Activated CD4-positive, alpha-beta T cell treated with anti-CD3 and anti-CD28 coated beads for 36 hours (primary cell): ENCODE data around the gene CMIP. TPM values are rescaled to one million over a fixed set of nuclear protein-coding genes. Genes with fewer than 3 reads are reported as not detected.

Experiments
- ATAC-seq: fragments of 200-7000 bp; cut with Tn5 transposase; one replicate; pipeline ENCODE4 v1.10.0; 2021; ENCODE audit warnings: mild to moderate bottlenecking, moderate library complexity
- CTCF ChIA-PET: fragments of 350-600 bp; sonication (Branson Sonifier 250); formaldehyde crosslinking; loops from one replicate; lab custom pipeline; 2021; ENCODE audit warnings: antibody characterized with exemption; lab: Charles Lee
- POLR2A ChIA-PET: fragments of 350-600 bp; sonication (Branson Sonifier 250); formaldehyde crosslinking; loops from one replicate; lab custom pipeline; 2021; ENCODE audit warnings: antibody characterized with exemption, inconsistent platforms; lab: Charles Lee
- DNase-seq: peaks from one replicate; pipeline ENCODE4 v3.0.0-alpha.2; 2020
- H3K27ac Mint-ChIP-seq: one replicate; pipeline ENCODE4 v1.8.0; 2021; ENCODE audit warnings: mixed read lengths
- H3K27me3 Mint-ChIP-seq: one replicate; pipeline ENCODE4 v1.8.0; 2021; ENCODE audit warnings: mixed read lengths
- H3K36me3 Mint-ChIP-seq: one replicate; pipeline ENCODE4 v1.8.0; 2021; ENCODE audit warnings: low read depth, mixed read lengths
- H3K4me1 Mint-ChIP-seq: one replicate; pipeline ENCODE4 v1.8.0; 2021; ENCODE audit warnings: mixed read lengths
- H3K4me3 Mint-ChIP-seq: one replicate; pipeline ENCODE4 v1.8.0; 2021; ENCODE audit warnings: mild to moderate bottlenecking, moderate library complexity, mixed read lengths
- H3K9me3 Mint-ChIP-seq: one replicate; pipeline ENCODE4 v1.8.0; 2021; ENCODE audit warnings: low read depth, mixed read lengths
- intact Hi-C, 2 experiments: fragments of 100-400 bp; cut with DNase I in 1 of 2; cut with micrococcal nuclease in 1 of 2; formaldehyde crosslinking; loops; one replicate each; pipeline versions ENCODE4 v1.14.2 to v1.15.1; 2022 to 2024; cut with DNase I, micrococcal nuclease
- total RNA-seq, 2 experiments: library from RNA; stranded (reverse); gene quantifications; one replicate each; pipeline ENCODE4 v1.2.3, GENCODE V29; 2021

CMIP gene
- total RNA-seq, 2 experiments from 2014 or later: 39.1 to 40.3 TPM

GRCh38 chr16:81578636-81579413 is 134.2 kb downstream of the CMIP start:
- ChIA-PET CTCF (no interaction called here), POLR2A (no interaction called here)
- no peaks in the 10 kb centered on the region for H3K36me3 Mint-ChIP-seq
- no peak overlapping the region for H3K27ac Mint-ChIP-seq
- ATAC-seq (no peak), DNase-seq (no peak)
- H3K4me1 Mint-ChIP-seq: no peaks in the 10 kb centered on the region
- intact Hi-C loops: no loop called here
- H3K9me3 Mint-ChIP-seq: no peaks in the 10 kb centered on the region
- H3K27me3 Mint-ChIP-seq: no peaks in the 10 kb centered on the region
- H3K4me3 Mint-ChIP-seq: no peak overlapping the region

- DNase-seq (no peak), ATAC-seq (no peak)
- ChIA-PET POLR2A (no interaction called here), CTCF (no interaction called here)
- H3K4me3 Mint-ChIP-seq: no peak overlapping the region
- intact Hi-C loops: no loop called here
- H3K27ac Mint-ChIP-seq: no peak overlapping the region
- H3K36me3 Mint-ChIP-seq: no peaks in the 10 kb centered on the region
- H3K9me3 Mint-ChIP-seq: no peaks in the 10 kb centered on the region
- H3K4me1 Mint-ChIP-seq: peaks cover 2% of the 10 kb centered on the region
- no peaks in the 10 kb centered on the region for H3K27me3 Mint-ChIP-seq
These were observed 136.5 kb downstream of the CMIP start for GRCh38 chr16:81581107-81581506.

GRCh38 chr16:81582655-81583441 is 138.2 kb downstream of the CMIP start:
- Mint-ChIP-seq H3K36me3 (no peaks in the 10 kb centered on the region), H3K4me3 (no peak overlapping the region), H3K9me3 (no peaks in the 10 kb centered on the region), H3K27me3 (no peaks in the 10 kb centered on the region), H3K27ac (no peak overlapping the region), H3K4me1 (peaks cover 2% of the 10 kb centered on the region)
- DNase-seq: no peak
- ChIA-PET CTCF (interaction anchor here (0.6 kb wide), 1 partner anchor 9 kb away, joined by 3 read pairs; no protein-coding TSS in a partner anchor), POLR2A (no interaction called here)
- intact Hi-C loops: no loop called here
- ATAC-seq: no peak

- CTCF ChIA-PET: no interaction called here
- no peak for ATAC-seq
- no peak overlapping the region for H3K4me3 Mint-ChIP-seq
- no peaks in the 10 kb centered on the region for H3K27me3 Mint-ChIP-seq
- POLR2A ChIA-PET: no interaction called here
- no peak for DNase-seq
- peaks cover 2% of the 10 kb centered on the region for H3K36me3 Mint-ChIP-seq
- H3K4me1 Mint-ChIP-seq: peaks cover 4% of the 10 kb centered on the region
- no peak overlapping the region for H3K27ac Mint-ChIP-seq
- intact Hi-C loops: no loop called here
- H3K9me3 Mint-ChIP-seq: no peaks in the 10 kb centered on the region
These were observed 139.5 kb downstream of the CMIP start for GRCh38 chr16:81583893-81584631.

GRCh38 chr16:81585785-81586184 is 141.2 kb downstream of the CMIP start:
- peaks cover 4% of the 10 kb centered on the region for H3K4me1 Mint-ChIP-seq
- peak overlapping the region; percentile 6 for H3K27ac Mint-ChIP-seq
- no peaks in the 10 kb centered on the region for H3K27me3 Mint-ChIP-seq
- intact Hi-C loops: no loop called here
- H3K4me3 Mint-ChIP-seq: no peak overlapping the region
- DNase-seq (no peak), ATAC-seq (no peak)
- ChIA-PET CTCF (no interaction called here), POLR2A (no interaction called here)
- H3K36me3 Mint-ChIP-seq: peaks cover 2% of the 10 kb centered on the region
- H3K9me3 Mint-ChIP-seq: no peaks in the 10 kb centered on the region

- CTCF ChIA-PET: interaction anchor here (1.1 kb wide), 1 partner anchor 381 kb away, joined by 3 read pairs; no protein-coding TSS in a partner anchor
- Mint-ChIP-seq H3K9me3 (no peaks in the 10 kb centered on the region), H3K4me1 (peaks cover 4% of the 10 kb centered on the region), H3K27me3 (no peaks in the 10 kb centered on the region), H3K4me3 (no peak overlapping the region), H3K36me3 (peaks cover 2% of the 10 kb centered on the region), H3K27ac (no peak overlapping the region)
- no peak for DNase-seq
- intact Hi-C loops: no loop called here
- ATAC-seq: no peak
- POLR2A ChIA-PET: no interaction called here
These were observed 141.8 kb downstream of the CMIP start for GRCh38 chr16:81586417-81586816.

GRCh38 chr16:81586977-81587625 is 142.5 kb downstream of the CMIP start:
- DNase-seq (no peak), ATAC-seq (no peak)
- H3K27ac Mint-ChIP-seq: no peak overlapping the region
- H3K4me3 Mint-ChIP-seq: no peak overlapping the region
- CTCF ChIA-PET: interaction anchor here (1.1 kb wide), 1 partner anchor 382 kb away, joined by 3 read pairs; no protein-coding TSS in a partner anchor
- POLR2A ChIA-PET: no interaction called here
- no peaks in the 10 kb centered on the region for H3K9me3 Mint-ChIP-seq
- peaks cover 2% of the 10 kb centered on the region for H3K36me3 Mint-ChIP-seq
- H3K27me3 Mint-ChIP-seq: no peaks in the 10 kb centered on the region
- H3K4me1 Mint-ChIP-seq: peaks cover 4% of the 10 kb centered on the region
- intact Hi-C loops: no loop called here

GRCh38 chr16:81587626-81588160 is 143.1 kb downstream of the CMIP start:
- CTCF ChIA-PET: no interaction called here
- Mint-ChIP-seq H3K27ac (no peak overlapping the region), H3K9me3 (no peaks in the 10 kb centered on the region), H3K36me3 (peaks cover 2% of the 10 kb centered on the region), H3K27me3 (no peaks in the 10 kb centered on the region), H3K4me3 (no peak overlapping the region), H3K4me1 (peaks cover 4% of the 10 kb centered on the region)
- intact Hi-C loops: no loop called here
- no peak for ATAC-seq
- POLR2A ChIA-PET: no interaction called here
- no peak for DNase-seq

GRCh38 chr16:81588326-81589081 is 143.9 kb downstream of the CMIP start:
- no peaks in the 10 kb centered on the region for H3K9me3 Mint-ChIP-seq
- ChIA-PET POLR2A (interaction anchor here (0.6 kb wide), 1 partner anchor 422 kb away, joined by 4 read pairs; no protein-coding TSS in a partner anchor), CTCF (no interaction called here)
- ATAC-seq (no peak), DNase-seq (no peak)
- H3K4me1 Mint-ChIP-seq: peaks cover 4% of the 10 kb centered on the region
- no peak overlapping the region for H3K27ac Mint-ChIP-seq
- no peaks in the 10 kb centered on the region for H3K27me3 Mint-ChIP-seq
- H3K36me3 Mint-ChIP-seq: peaks cover 2% of the 10 kb centered on the region
- no peak overlapping the region for H3K4me3 Mint-ChIP-seq
- intact Hi-C loops: no loop called here

GRCh38 chr16:81589975-81590650 is 145.5 kb downstream of the CMIP start:
- POLR2A ChIA-PET: no interaction called here
- DNase-seq: no peak
- no peaks in the 10 kb centered on the region for H3K27me3 Mint-ChIP-seq
- H3K9me3 Mint-ChIP-seq: no peaks in the 10 kb centered on the region
- H3K27ac Mint-ChIP-seq: no peak overlapping the region
- CTCF ChIA-PET: no interaction called here
- intact Hi-C loops: no loop called here
- no peak for ATAC-seq
- H3K4me3 Mint-ChIP-seq: no peak overlapping the region
- peaks cover 2% of the 10 kb centered on the region for H3K36me3 Mint-ChIP-seq
- H3K4me1 Mint-ChIP-seq: peaks cover 7% of the 10 kb centered on the region
